Suprapubic skin (tissue), 4 donors: ENCODE measurements around the gene DYNLRB1.

Source experiments
- POLR2A ChIP-seq, 2 donors: fragments of 450-650 bp; IDR thresholded peaks; one replicate each; pipeline ENCODE4 v1.6.1; 2017; ENCODE audit warnings: antibody characterized with exemption in 2 of 2, mild to moderate bottlenecking in 2 of 2, moderate library complexity in 2 of 2
- POLR2AphosphoS5 ChIP-seq, 3 donors: sonication (generic); formaldehyde crosslinking; IDR thresholded peaks; one replicate each; pipeline ENCODE4 v1.6.1; 2017; ENCODE audit warnings: antibody characterized with exemption in 3 of 3
- TF ChIP-seq, protein P1 (sequence below), 2 donors: fragments of 200-600 bp in 1 of 2; fragments of 450-650 bp in 1 of 2; sonication (generic) in 1 of 2; IDR thresholded peaks; one replicate each; pipeline ENCODE4 v1.5.1; 2016 to 2019; ENCODE audit warnings: antibody characterized with exemption in 2 of 2, mild to moderate bottlenecking in 1 of 2, moderate library complexity in 1 of 2

DNA sequence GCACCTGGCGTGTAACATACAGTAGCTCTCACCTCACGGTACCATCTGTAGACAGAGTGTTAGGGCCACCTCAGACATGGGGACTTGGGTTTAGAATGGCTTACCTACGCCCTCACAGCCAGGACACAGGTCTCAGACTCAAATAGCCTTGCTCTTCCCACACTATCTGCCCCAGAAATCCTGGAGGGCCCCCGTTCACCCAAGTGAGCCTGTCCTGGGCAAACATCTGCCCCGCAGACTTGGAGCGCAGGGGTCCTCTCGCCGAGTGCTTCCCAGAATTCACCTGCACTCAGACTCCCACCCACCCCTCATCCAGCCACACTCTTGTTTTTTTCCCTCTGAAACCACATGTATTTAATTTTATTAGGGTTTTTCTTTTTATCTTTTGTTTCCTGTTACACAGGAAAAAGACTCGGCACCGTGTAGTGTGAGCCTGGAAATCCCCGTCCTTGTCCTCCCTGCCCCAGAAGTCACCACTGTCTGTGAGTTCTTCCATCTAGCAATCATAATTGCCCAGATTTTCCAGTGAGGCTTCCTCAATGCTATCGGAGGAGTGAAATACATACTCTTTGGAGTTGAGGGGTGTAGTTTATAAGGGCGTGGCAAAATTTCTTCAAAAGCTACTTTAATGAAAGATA, 25.2 kb downstream of the DYNLRB1 start:
- TF ChIP-seq, protein P1, sequence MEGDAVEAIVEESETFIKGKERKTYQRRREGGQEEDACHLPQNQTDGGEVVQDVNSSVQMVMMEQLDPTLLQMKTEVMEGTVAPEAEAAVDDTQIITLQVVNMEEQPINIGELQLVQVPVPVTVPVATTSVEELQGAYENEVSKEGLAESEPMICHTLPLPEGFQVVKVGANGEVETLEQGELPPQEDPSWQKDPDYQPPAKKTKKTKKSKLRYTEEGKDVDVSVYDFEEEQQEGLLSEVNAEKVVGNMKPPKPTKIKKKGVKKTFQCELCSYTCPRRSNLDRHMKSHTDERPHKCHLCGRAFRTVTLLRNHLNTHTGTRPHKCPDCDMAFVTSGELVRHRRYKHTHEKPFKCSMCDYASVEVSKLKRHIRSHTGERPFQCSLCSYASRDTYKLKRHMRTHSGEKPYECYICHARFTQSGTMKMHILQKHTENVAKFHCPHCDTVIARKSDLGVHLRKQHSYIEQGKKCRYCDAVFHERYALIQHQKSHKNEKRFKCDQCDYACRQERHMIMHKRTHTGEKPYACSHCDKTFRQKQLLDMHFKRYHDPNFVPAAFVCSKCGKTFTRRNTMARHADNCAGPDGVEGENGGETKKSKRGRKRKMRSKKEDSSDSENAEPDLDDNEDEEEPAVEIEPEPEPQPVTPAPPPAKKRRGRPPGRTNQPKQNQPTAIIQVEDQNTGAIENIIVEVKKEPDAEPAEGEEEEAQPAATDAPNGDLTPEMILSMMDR (IDR thresholded peaks at IDR 0.05) = no peak
- TF ChIP-seq POLR2A (IDR thresholded peaks at IDR 0.05) (no peak), POLR2AphosphoS5 (IDR thresholded peaks at IDR 0.05) (no peak)
